NCI-H1092 treated with DMSO at 0.1 percent for 48 hours (cell line): ENCODE measurements around the gene TST.

ENCODE experiments used
- DNase-seq: peaks from one replicate; lab custom pipeline; 2025; lab: John Stamatoyannopoulos, UW

TST gene

DNA sequence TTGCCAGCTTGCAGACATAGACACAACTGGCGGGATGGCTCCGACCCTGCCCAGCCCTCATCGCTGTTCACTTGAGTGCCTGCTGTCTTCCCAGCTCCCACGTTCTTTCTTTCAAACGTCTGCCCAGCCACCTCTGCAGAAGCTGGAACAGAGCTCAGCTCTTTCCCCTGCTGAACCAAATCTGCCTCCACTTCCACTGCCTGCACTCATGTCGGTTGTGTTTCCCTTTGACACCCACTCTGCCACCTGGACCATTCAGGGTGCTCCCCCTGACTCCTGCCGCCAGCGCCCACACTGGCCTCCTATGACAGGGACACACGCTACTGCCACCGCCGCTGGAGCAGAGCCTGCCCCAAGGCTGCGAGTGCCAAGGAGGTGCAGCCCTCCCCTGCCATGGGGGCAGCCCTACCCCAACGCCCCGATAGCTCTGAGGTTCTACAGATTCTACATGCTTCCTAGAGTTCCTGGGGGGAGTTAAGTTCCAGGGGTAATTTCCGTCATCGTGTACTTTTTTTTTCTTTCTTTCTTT lies 37.9 kb downstream of the TST start:
- no peak for DNase-seq

DNA sequence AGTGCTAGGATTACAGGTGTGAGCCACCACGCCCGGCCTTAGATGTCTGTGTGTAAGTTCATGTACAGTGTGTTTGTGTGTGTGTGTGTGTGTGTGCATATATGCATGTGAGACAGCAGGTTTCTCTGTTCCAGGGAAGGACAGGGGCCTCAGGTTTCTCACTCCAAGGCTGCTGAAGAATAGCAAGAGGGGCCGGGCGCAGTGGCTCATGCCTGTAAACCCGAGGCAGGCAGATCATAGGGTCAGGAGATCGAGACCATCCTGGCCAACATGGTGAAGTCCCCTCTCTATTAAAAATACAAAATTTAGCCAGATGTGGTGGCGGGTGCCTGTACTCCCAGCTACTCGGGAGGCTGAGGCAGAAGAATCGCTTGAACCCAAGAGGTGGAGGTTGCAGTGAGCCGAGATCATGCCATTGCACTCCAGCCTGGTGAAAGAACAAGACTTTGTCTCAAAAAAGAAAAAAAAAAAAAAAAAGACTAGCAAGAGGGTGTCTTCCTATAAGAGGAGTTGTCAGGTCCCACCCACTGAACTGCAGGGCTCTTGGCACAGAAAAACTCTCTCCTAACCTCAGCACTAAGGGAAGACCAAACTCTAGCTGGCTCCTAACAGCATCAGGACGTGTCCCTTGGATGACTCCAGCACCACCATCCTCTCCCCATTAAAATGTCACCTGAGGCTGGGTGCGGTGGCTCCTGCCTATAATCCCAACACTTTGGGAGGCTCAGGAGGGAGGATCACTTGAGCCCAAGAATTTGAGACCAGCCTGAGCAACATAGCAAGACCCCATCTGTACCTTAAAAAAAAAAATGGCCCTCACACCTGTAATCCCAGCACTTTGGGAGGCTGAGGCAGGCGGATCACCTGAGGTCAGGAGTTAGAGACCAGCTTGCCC lies 40.0 kb downstream of the TST start:
- no peak for DNase-seq

DNA sequence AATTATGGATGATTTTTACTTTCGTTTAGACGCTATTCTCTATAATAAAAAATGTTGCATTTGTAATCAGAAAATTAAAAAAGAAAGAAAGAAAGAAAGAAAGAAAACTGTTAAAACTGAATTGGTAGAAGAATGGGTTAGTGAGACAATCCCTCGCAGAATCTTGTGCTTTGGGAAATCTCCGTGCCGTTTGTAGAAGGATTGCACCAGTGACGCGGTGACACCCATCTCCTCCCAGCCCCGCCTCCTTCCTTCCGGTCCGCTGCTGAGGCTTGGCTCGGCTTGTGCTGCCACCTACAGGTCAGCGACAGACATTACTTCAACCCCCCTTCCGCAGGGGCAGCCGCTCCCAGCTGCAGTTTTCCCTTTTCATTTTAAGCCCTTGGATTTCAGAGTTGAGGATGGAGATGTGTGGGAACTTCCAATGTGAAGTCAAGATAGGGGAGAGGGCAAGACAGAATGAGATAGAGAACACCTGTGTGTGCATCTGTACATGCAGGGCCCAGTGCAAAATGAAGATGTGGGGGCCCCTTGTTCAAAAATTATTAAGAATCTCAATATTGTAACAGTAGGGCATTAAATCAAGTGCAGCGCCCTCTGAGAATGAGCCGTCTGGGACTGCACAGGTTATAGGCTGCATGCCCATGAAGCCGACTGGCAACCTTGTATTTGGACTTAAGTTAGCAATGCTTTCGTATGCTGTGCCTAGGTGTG lies 41.1 kb downstream of the TST start:
- peak; percentile 88 for DNase-seq

DNA sequence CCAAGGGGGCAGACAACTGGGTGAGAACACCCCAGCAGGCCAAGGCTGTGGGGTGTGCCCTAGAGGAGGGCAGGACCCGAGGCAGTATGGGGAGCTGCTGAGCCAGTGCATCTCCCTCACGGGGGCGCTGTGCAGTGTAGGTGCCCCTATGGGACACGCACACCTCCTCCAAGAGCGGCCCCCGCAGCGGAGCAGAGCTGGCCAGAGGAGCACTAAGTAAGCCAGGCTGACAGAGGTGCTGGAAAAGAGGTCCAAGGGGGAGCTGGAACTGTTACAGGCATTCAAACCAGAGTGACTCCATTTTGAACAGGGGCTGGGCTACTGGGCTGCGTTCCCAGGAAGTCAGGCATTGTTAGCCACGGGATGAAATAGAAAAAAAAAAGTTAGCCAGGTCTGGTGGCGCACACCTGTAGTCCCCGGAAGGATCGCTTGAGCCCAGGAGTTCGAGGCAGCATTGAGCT lies 41.8 kb downstream of the TST start:
- DNase-seq: peak; percentile 38

DNA sequence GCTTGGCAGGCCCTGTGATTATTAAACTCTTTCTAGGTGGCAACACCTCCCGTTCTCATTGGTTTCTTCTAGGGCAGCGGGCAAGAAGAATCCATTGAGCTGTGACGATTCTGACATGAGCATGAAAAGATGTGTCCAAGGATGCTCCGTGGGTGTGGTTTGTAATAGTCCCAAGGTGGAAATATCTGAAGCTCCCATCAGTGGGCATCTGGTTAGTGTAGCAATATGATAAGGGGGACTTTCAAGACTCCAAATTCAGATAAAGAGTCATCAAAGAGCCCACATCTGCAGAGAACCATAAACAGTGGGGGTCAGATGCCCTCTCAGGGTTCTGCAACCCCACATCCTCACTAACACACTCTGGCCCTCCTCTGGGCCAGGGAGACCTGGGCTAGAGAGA lies 42.6 kb downstream of the TST start:
- DNase-seq: no peak

DNA sequence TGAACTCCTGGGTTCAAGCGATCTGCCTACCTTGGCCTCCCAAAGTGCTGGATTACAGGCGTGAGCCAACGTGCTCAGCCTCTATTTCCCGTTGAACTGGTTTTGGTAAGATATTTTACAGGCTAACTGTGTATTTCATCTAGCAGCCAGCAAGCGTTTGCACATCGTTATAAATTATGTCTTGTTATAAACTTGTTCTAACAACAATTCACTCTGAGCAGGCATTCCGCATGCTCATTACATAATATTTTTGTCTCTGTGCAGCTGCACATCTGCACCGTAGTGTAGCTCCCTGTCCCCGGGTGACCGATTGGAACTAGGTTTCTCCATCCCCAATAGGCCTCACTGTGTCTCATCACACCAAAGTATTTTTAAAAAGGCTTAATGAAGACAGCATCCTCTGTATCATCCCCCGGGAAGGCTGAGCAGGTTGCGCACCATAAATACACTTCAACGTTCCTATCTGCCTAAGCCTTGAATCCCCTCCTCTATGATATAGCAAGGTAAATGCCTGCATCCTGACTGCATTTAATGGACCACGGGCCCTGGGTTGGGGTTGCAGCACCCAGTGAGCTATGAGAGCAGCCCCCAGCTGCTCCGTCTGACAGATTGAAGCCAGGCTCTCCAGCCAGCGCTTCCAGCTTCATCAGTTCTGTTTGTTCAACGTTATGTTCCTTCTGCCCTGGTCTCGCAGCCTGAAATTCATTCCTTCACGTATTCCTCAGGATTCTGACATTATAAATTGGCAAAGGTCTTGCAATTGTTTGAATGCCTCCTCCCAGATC lies 47.7 kb downstream of the TST start:
- no peak for DNase-seq

DNA sequence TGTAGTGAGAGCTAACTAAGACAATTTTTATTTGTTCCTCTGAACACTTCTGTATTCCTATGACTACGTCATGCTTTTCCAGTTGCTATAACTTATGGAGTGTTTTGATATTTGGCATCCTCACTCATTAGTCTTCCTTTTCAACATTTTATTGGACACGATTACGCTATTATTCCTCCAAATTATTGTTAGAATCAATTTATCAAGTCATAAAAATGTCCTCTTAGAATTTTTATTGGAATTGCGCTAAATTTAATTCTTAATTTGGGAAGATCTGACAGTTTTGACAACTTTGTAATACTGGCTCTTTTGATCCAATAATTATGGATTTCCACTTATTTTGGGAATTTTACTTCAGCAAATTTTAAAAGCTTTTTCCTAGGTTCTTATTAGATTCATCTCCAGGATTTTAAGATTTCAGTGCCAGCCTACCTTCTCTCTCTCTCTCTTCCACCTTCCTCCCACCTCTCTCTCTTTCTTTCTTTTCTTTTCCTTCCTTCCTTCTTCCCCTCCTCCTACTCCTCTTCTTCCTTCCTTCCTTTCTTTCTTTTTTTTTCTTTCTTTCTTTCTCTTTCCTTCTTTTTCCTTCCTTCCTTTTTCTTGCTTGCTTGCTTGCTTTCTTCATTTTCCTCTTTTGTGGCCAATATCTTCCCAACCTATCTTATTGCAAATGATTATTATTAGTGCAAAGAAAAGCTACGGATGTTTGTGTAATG lies 50.8 kb downstream of the TST start:
- no peak for DNase-seq

DNA sequence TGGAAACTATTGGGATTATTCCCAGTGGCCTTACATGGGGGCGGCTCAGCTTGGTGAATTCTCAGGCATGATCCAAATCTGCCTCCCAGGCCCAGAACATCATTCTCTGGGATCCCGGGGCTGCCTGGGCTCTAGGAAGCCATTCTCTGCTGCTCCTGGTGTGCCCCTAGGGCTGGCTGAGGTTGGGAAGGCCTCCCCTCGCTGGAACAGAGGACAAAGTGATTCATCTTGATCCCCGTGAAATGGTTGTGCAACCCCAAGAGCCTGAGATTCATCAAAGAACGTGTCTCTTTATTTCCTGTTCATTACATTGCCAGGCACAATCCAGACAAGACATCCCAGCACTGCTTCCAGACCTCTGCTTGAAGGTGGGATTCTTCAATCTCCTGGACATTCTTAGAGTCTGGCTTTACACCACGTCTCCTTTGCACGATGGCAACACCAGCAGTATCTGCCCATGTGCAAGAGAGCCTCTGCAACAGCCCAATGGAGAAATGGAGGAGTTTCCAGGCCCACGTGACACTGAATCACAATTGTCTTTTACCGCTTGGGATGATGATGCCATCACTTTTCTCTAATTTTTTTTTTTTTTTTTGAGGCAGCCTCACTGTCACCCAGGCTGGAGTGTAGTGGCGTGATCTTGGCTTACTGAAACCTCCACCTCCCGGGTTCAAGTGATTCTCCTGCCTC lies 52.3 kb downstream of the TST start:
- no peak for DNase-seq

DNA sequence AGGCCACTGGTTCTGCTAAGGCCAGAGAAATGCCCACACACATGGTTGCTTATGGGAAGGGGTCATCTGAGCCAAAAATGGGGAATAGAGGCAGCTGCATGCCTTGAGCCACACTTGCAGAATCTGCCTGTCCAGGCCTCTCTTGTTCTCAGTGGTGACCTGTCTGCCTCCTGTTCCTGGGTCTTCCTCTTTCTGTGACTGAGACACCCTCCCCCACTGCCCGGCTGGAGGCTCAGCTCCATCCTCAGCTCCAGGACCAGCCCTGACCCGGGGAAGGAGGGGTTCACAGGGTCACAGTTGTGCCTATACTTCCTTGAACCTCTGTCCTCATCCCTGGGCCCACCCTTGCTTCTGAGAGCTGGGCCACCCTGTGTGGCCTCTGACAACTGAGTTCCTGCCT lies 53.6 kb downstream of the TST start:
- DNase-seq: no peak

DNA sequence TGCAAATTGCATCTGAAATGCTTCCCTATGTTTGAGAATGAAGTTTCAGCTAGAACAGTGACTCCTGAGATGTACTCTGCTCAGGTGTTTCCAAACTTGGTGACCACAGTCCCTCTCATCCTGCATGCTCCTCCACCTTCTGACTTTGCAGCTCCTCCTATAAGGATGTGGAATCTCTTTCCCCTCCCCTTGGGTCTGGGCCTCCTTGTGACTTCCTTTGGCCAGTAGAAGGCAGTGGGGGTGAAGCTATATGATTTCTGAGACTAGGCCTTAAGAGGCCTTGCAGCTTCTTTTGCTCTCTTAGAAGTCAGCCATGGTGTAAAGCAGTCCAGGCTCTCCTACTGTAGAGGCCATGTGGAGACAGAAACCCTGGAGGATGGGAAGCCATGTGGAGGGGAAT lies 55.1 kb downstream of the TST start:
- DNase-seq: no peak

DNA sequence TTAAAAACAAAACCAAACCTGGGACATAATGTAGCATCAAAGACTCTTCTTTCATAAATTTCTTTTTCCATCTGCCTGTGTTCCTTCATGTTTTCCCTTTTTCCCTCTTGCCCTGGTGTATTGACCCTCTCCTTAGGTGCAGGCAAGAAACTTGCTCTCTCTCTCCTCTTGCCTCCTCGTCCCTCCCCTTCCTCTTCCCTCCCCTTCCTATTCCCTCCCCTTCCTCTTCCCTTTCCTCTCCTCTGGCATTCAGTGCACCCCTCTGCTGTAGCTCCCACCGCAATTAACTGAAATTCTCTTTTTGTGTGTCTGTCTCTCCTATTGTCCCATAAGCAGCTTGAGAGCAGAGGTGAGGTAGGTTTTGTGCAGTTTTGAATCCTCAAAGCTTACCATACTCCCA lies 55.9 kb downstream of the TST start:
- no peak for DNase-seq

DNA sequence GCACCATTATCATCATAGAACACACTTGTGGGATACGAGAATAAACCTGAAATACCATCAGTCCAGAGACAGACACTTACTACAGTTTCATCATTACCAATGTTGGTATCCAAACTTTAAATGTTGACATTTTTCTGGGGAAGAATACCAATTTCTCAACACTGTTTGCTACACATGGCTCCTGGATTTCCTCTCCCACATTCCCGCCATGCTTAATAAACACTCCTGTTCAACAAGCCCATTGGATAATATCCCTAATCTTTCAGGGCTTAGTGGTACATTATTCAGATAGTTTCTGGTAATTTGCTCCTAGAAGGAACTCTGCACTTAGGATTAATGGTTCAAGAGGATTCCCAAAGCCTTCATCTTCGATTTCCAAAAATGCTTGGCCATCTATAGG lies 57.6 kb downstream of the TST start:
- DNase-seq: no peak
